ENCODE data around the gene CIP2A.

GRCh38 chr3:108528459-108529252, 60.6 kb downstream of the CIP2A start:
- TF ChIP-seq CTCF (IDR thresholded peaks at IDR 0.05) (no peak), SREBF2 (IDR thresholded peaks at IDR 0.05) (no peak), NR3C1 (IDR thresholded peaks at IDR 0.05) (no peak), JUN (IDR thresholded peaks at IDR 0.05) (no peak), MAFK (IDR thresholded peaks at IDR 0.05; ENCODE audit: partially characterized antibody) (no peak), RCOR1 (IDR thresholded peaks at IDR 0.05; ENCODE audit: low read depth, low read length) (no peak), REST (IDR thresholded peaks at IDR 0.05) (no peak), MYC (IDR thresholded peaks at IDR 0.05; ENCODE audit: borderline replicate concordance, low read length) (no peak), KDM1A (IDR thresholded peaks at IDR 0.05; ENCODE audit: low read depth) (no peak), POLR2A (IDR thresholded peaks at IDR 0.05; ENCODE audit: low read length) (no peak), MAZ (IDR thresholded peaks at IDR 0.05; ENCODE audit: borderline replicate concordance, low read depth, low read length) (no peak), JUNB (IDR thresholded peaks at IDR 0.05) (no peak), RFX5 (IDR thresholded peaks at IDR 0.05) (no peak)

Measured in A549 (cell line).